SK-N-SH (cell line): ENCODE data around the gene STK32A. TPM values are rescaled to one million over a fixed set of nuclear protein-coding genes. Genes with fewer than 3 reads are reported as not detected.

Source experiments
- CTCF ChIA-PET: fragments of 300-600, 350-600 bp; formaldehyde crosslinking; extraction: SDS; loops from one replicate; lab custom pipeline; 2021; lab: Yijun Ruan, JAX
- POLR2A ChIA-PET: fragments of 350-600 bp; sonication (Branson Sonifier 250); formaldehyde crosslinking; extraction: SDS; loops from one replicate; lab custom pipeline; 2020; ENCODE audit warnings: antibody characterized with exemption, inconsistent platforms; lab: Yijun Ruan, JAX
- DNase-seq: peaks from one replicate; pipeline ENCODE4 v3.0.0; 2012
- H2AFZ ChIP-seq: fragments of 200-600 bp; sonication (generic); 2 replicates; pipeline ENCODE4 v1.8.1; 2016; ENCODE audit warnings: antibody characterized with exemption, mild to moderate bottlenecking, low read depth
- H3F3A ChIP-seq: fragments of 200-600 bp; sonication (generic); replicated peaks from 2 replicates; pipeline ENCODE3; 2016; ENCODE audit warnings: antibody characterized with exemption, mild to moderate bottlenecking; ENCODE audit not compliant: insufficient read depth
- H3K27ac ChIP-seq, 2 experiments: fragments of 200-500 bp in 1 of 2; fragments of 200-600 bp in 1 of 2; sonication (Bioruptor generic) in 1 of 2; sonication (generic), shearing (Covaris generic) in 1 of 2; 2 replicates each; pipeline versions ENCODE4 v1.5.1 to v1.6.1; 2014 to 2016; ENCODE audit warnings: low read depth in 2 of 2, inconsistent platforms in 1 of 2, low read length in 1 of 2, mild to moderate bottlenecking in 1 of 2, mixed read lengths in 1 of 2
- H3K27me3 ChIP-seq: fragments of 200-600 bp; sonication (generic), shearing (Covaris generic); 2 replicates; pipeline ENCODE4 v1.6.1; 2016; ENCODE audit warnings: mixed run types; ENCODE audit not compliant: insufficient read depth
- H3K36me3 ChIP-seq, 2 experiments: fragments of 200-500 bp in 1 of 2; fragments of 200-600 bp in 1 of 2; sonication (Bioruptor generic) in 1 of 2; sonication (generic) in 1 of 2; replicated peaks in 1 of 2; 2 replicates each; pipeline versions ENCODE3 to v1.5.1; 2014 to 2016; ENCODE audit warnings: low read length in 1 of 2, mild to moderate bottlenecking in 1 of 2; ENCODE audit not compliant: insufficient read depth in 2 of 2, control insufficient read depth in 1 of 2
- H3K4me1 ChIP-seq, 2 experiments: fragments of 200-500 bp in 1 of 2; fragments of 200-600 bp in 1 of 2; sonication (Bioruptor generic) in 1 of 2; sonication (generic), shearing (Covaris generic) in 1 of 2; 2 replicates each; pipeline versions ENCODE4 v1.5.1 to v1.6.1; 2014 to 2016; ENCODE audit warnings: low read depth in 1 of 2, low read length in 1 of 2, mixed run types in 1 of 2; ENCODE audit not compliant: insufficient read depth in 2 of 2, control insufficient read depth in 1 of 2
- H3K4me2 ChIP-seq: fragments of 200-600 bp; sonication (generic), shearing (Covaris generic); 2 replicates; pipeline ENCODE4 v1.6.1; 2017; ENCODE audit warnings: mixed run types
- H3K4me3 ChIP-seq, 2 experiments: fragments of 200-500 bp in 1 of 2; fragments of 200-600 bp in 1 of 2; sonication (Bioruptor generic) in 1 of 2; sonication (generic), shearing (Covaris generic) in 1 of 2; 2 replicates each; pipeline versions ENCODE4 v1.5.1 to v1.8.1; 2014 to 2016; ENCODE audit warnings: low read depth in 2 of 2, inconsistent platforms in 1 of 2, low read length in 1 of 2, mild to moderate bottlenecking in 1 of 2, mixed read lengths in 1 of 2, moderate library complexity in 1 of 2
- H3K79me2 ChIP-seq: fragments of 200-600 bp; sonication (generic); 2 replicates; pipeline ENCODE4 v1.8.1; 2017; ENCODE audit warnings: mild to moderate bottlenecking; ENCODE audit not compliant: insufficient read depth
- H3K9ac ChIP-seq: fragments of 200-600 bp; sonication (generic); 2 replicates; pipeline ENCODE4 v1.6.1; 2017; ENCODE audit warnings: mixed run types
- H3K9me2 ChIP-seq: fragments of 200-600 bp; sonication (generic); 2 replicates; pipeline ENCODE4 v1.6.1; 2017; ENCODE audit warnings: mixed run types
- H3K9me3 ChIP-seq: fragments of 200-600 bp; sonication (generic); 2 replicates; pipeline ENCODE4 v1.6.1; 2017; ENCODE audit warnings: mixed run types, mild to moderate bottlenecking, moderate library complexity
- H4K20me1 ChIP-seq: fragments of 200-600 bp; sonication (generic); 2 replicates; pipeline ENCODE4 v1.6.1; 2017; ENCODE audit warnings: mild to moderate bottlenecking, mixed run types; ENCODE audit not compliant: insufficient read depth
- CTCF ChIP-seq: fragments of 200-600 bp; sonication (generic); IDR thresholded peaks from 2 replicates; pipeline ENCODE4 v1.6.1; 2017; ENCODE audit warnings: antibody characterized with exemption, mild to moderate bottlenecking, moderate library complexity
- EP300 ChIP-seq, 2 experiments: IDR thresholded peaks; 2 replicates each; pipeline versions ENCODE4 v1.4.0 to v1.6.1; 2012; ENCODE audit warnings: borderline replicate concordance in 1 of 2, low read depth in 1 of 2, low read length in 1 of 2
- EZH2phosphoT487 ChIP-seq: fragments of 200-600 bp; sonication (generic); IDR thresholded peaks from 2 replicates; pipeline ENCODE4 v1.6.1; 2017; ENCODE audit warnings: low read depth, mixed run types, mild to moderate bottlenecking, antibody characterized with exemption, moderate library complexity, borderline replicate concordance
- FOXJ3 ChIP-seq: sonication (generic); formaldehyde crosslinking; IDR thresholded peaks from 2 replicates; pipeline ENCODE4 v1.5.1; 2020; ENCODE audit warnings: mild to moderate bottlenecking, missing genetic modification reagents
- FOXM1 ChIP-seq: IDR thresholded peaks from 2 replicates; pipeline ENCODE4 v1.4.0; 2012; ENCODE audit warnings: low read depth, mild to moderate bottlenecking
- GABPA ChIP-seq: IDR thresholded peaks from 2 replicates; pipeline ENCODE4 v1.4.0; 2012; ENCODE audit warnings: low read depth, mild to moderate bottlenecking
- GATA2 ChIP-seq: sonication (generic); formaldehyde crosslinking; IDR thresholded peaks from 2 replicates; pipeline ENCODE4 v1.5.0; 2020; ENCODE audit warnings: mild to moderate bottlenecking, missing genetic modification reagents
- IRF3 ChIP-seq: fragments of 150-350 bp; IDR thresholded peaks from 2 replicates; pipeline ENCODE4 v1.6.1; 2016; ENCODE audit warnings: mild to moderate bottlenecking, low read depth, low read length
- JUND ChIP-seq: IDR thresholded peaks from 2 replicates; pipeline ENCODE4 v1.4.0; 2012
- MAX ChIP-seq: IDR thresholded peaks from 2 replicates; pipeline ENCODE4 v1.4.0; 2012; ENCODE audit warnings: low read depth
- MEF2A ChIP-seq: IDR thresholded peaks from 2 replicates; pipeline ENCODE4 v1.4.0; 2012; ENCODE audit warnings: low read depth, borderline replicate concordance
- MXI1 ChIP-seq: IDR thresholded peaks from 2 replicates; pipeline ENCODE4 v1.6.1; 2012; ENCODE audit warnings: mild to moderate bottlenecking, low read depth, low read length, improper control_type of control experiment
- NFIC ChIP-seq: IDR thresholded peaks from 2 replicates; pipeline ENCODE4 v1.4.0; 2012; ENCODE audit warnings: borderline replicate concordance
- NRF1 ChIP-seq: IDR thresholded peaks from 2 replicates; pipeline ENCODE4 v1.6.1; 2012; ENCODE audit warnings: low read depth, mild to moderate bottlenecking, low read length
- PBX3 ChIP-seq: IDR thresholded peaks from 2 replicates; pipeline ENCODE4; 2012
- POLR2AphosphoS5 ChIP-seq: IDR thresholded peaks from 2 replicates; pipeline ENCODE4 v1.6.1; 2012; ENCODE audit warnings: low read depth, low read length
- RCOR1 ChIP-seq: fragments of 150-350 bp; IDR thresholded peaks from 2 replicates; pipeline ENCODE4 v1.6.1; 2017; ENCODE audit warnings: antibody characterized with exemption, low read length
- RFX5 ChIP-seq: IDR thresholded peaks from 2 replicates; pipeline ENCODE4 v1.6.1; 2012; ENCODE audit warnings: mild to moderate bottlenecking, improper control_type of control experiment, low read length
- RXRA ChIP-seq: IDR thresholded peaks from 2 replicates; pipeline ENCODE4 v1.4.0; 2012; ENCODE audit warnings: low read depth, mild to moderate bottlenecking, borderline replicate concordance
- SIN3A ChIP-seq: IDR thresholded peaks from 2 replicates; pipeline ENCODE4 v1.6.1; 2012; ENCODE audit warnings: low read depth, mild to moderate bottlenecking, low read length, moderate library complexity, borderline replicate concordance
- SMC3 ChIP-seq: IDR thresholded peaks from 2 replicates; pipeline ENCODE4 v1.6.1; 2012; ENCODE audit warnings: low read depth, low read length, improper control_type of control experiment
- TAF1 ChIP-seq: IDR thresholded peaks from 2 replicates; pipeline ENCODE4 v1.6.1; 2012; ENCODE audit warnings: low read depth, mild to moderate bottlenecking, low read length, moderate library complexity, borderline replicate concordance
- TCF12 ChIP-seq: IDR thresholded peaks from 2 replicates; pipeline ENCODE4 v1.4.0; 2012
- USF1 ChIP-seq: IDR thresholded peaks from 2 replicates; pipeline ENCODE4 v1.4.0; 2012; ENCODE audit warnings: low read depth, borderline replicate concordance
- USF2 ChIP-seq: fragments of 150-350 bp; IDR thresholded peaks from 2 replicates; pipeline ENCODE4 v1.6.1; 2017; ENCODE audit warnings: antibody characterized with exemption, low read length, low read depth, borderline replicate concordance
- ZBTB33 ChIP-seq: IDR thresholded peaks from 2 replicates; pipeline ENCODE4 v1.4.0; 2012; ENCODE audit warnings: low read depth, borderline replicate concordance
- WGBS: methylation state at CpG from one replicate; pipeline ENCODE4 v1.1.6; 2017; ENCODE audit warnings: low lambda C conversion rate; 5-methylcytosine and 5-hydroxymethylcytosine counted together
- polyA plus RNA-seq, 3 experiments: library from polyadenylated mRNA; depleted of rRNA; stranded (reverse); fragments of >200 nt; gene quantifications; 2 replicates each; pipeline ENCODE4 v1.2.3, GENCODE V29; 2012

Gene STK32A
- polyA plus RNA-seq, 1 of the 3 experiments (the other 2 are of a cell fraction): 0.20 TPM

GRCh38 chr5:147310059-147310704 is 75.4 kb downstream of the STK32A start:
- Histone ChIP-seq H3F3A (peaks cover 12% of the 10 kb centered on the region), H3K9me3 (no peaks in the 10 kb centered on the region), H2AFZ (peak overlapping the region; percentile 50; the same call in 1 of the 2 replicates), H3K9me2 (no peaks in the 10 kb centered on the region), H3K4me2 (peak overlapping the region; percentile 20; the same call in 1 of the 2 replicates), H3K9ac (peak overlapping the region; percentile 22; the same call in 1 of the 2 replicates), H3K4me3 (no peak overlapping the region), H3K27ac (peak overlapping the region; percentile 26 to 89; a peak in 3 of 4 replicates), H3K36me3 (no peaks in the 10 kb centered on the region), H3K27me3 (no peaks in the 10 kb centered on the region), H3K79me2 (no peaks in the 10 kb centered on the region), H4K20me1 (no peaks in the 10 kb centered on the region), H3K4me1 (peaks cover 3 to 15% of the 10 kb centered on the region in 2 experiments; a peak in 3 of 4 replicates)
- WGBS: 48% methylated on average over 10 of the region's 10 CpGs
- DNase-seq: peak; percentile 7
- ChIA-PET POLR2A (no interaction called here), CTCF (no interaction called here)
- TF ChIP-seq SMC3 (no peak), RXRA (peak; percentile 42; the same call in 1 of the 2 replicates), GATA2 (CRISPR knock-in tag) (no peak), MEF2A (no peak), FOXM1 (peak; percentile 39; the same call in 1 of the 2 replicates), GABPA (no peak), TCF12 (peak; percentile 74), NRF1 (no peak), NFIC (peak; percentile 96), USF1 (no peak), RFX5 (no peak), MAX (peak; percentile 81), TAF1 (peak; percentile 17; the same call in 1 of the 2 replicates), CTCF (no peak), EZH2phosphoT487 (no peak), RCOR1 (no peak), IRF3 (no peak), POLR2AphosphoS5 (peak; percentile 20; the same call in 1 of the 2 replicates), ZBTB33 (no peak), PBX3 (peak; percentile 74), SIN3A (peak; percentile 64; the same call in 1 of the 2 replicates), MXI1 (no peak), USF2 (no peak), FOXJ3 (no peak), EP300 (IDR thresholded peaks at IDR 0.05; ENCODE audit: borderline replicate concordance in 1 of 2, low read depth in 1 of 2, low read length in 1 of 2) (peak in 1 of 2 experiments; percentile 74; a peak in 1 of 4 replicates), JUND (peak; percentile 83)
